ENCODE results near the gene PLPP1. TPM values are rescaled to one million over a fixed set of nuclear protein-coding genes. Genes with fewer than 3 reads are reported as not detected.

The PLPP1 gene
- total and polyA plus RNA-seq, 4 donors: 23.4 to 149 (median 68.7) TPM

GRCh38 chr5:55517804-55518203 is 17.0 kb downstream of the PLPP1 start:
- Histone ChIP-seq H3K4me3 (ENCODE audit: low read depth in 1 of 3, low read length in 3 of 3) (no peak overlapping the region), H3K27me3 (ENCODE audit: control insufficient read depth in 4 of 4, insufficient read depth in 4 of 4, low read length in 3 of 4) (no peaks in the 10 kb centered on the region), H3K9ac (ENCODE audit: low read depth in 1 of 2, low read length in 2 of 2) (no peak overlapping the region), H3K4me1 (ENCODE audit: control insufficient read depth in 4 of 4, insufficient read depth in 4 of 4, low read length in 3 of 4) (peaks cover 0 to 13% (median 4%) of the 10 kb centered on the region in 4 donors), H3K9me3 (ENCODE audit: control insufficient read depth in 4 of 4, low read length in 3 of 4) (no peaks in the 10 kb centered on the region), H3K27ac (ENCODE audit: low read depth in 1 of 2, low read length in 2 of 2) (no peak overlapping the region), H3K36me3 (ENCODE audit: control insufficient read depth in 4 of 4, insufficient read depth in 3 of 4, low read depth in 1 of 4, low read length in 3 of 4) (no peaks in the 10 kb centered on the region)
- no peak for DNase-seq (ENCODE audit: low spot score)
- no peak for TF ChIP-seq EGR1 (IDR thresholded peaks at IDR 0.05; ENCODE audit: low read depth in 2 of 2)
- no peak for TF ChIP-seq HNF4G (IDR thresholded peaks at IDR 0.05)
- no peak for TF ChIP-seq HNF4A (conservative IDR thresholded peaks at IDR 0.05)
- TF ChIP-seq JUND (IDR thresholded peaks at IDR 0.05): no peak
- TF ChIP-seq FOXA2 (IDR thresholded peaks at IDR 0.05): no peak
- no peak for TF ChIP-seq ATF3 (IDR thresholded peaks at IDR 0.05)
- TF ChIP-seq FOXA1 (IDR thresholded peaks at IDR 0.05): no peak
- TF ChIP-seq MAX (IDR thresholded peaks at IDR 0.05): no peak
- TF ChIP-seq RXRA (IDR thresholded peaks at IDR 0.05): no peak
- TF ChIP-seq TAF1 (conservative IDR thresholded peaks at IDR 0.05): no peak
- WGBS: 89% methylated on average over 7 of the region's 7 CpGs

DNA sequence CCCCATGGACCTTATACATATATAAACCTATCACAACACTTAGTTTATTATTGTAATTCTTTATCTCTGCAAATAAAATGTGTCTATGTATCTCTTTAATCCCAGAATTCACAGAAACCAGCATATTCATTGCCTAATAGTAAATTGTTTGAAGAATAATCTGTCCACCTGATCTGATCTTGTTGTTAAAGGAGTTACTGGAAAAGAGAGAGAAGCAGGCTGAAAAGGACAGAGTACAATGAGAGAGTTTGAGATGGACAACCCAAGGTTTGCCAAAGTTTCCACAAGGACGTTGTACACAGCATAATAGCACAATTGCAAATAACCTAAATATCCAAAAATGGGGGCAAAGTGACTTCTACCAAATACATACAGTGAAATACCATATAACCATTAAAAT is 23.8 kb downstream of the PLPP1 start:
- H3K9me3 ChIP-seq (ENCODE audit: control insufficient read depth in 4 of 4, low read length in 3 of 4): no peaks in the 10 kb centered on the region
- peak overlapping the region in 1 of 2 donors; percentile 11 for H3K9ac ChIP-seq (ENCODE audit: low read depth in 1 of 2, low read length in 2 of 2)
- H3K4me1 ChIP-seq (ENCODE audit: control insufficient read depth in 4 of 4, insufficient read depth in 4 of 4, low read length in 3 of 4): peaks cover 13 to 30% (median 29%) of the 10 kb centered on the region in 4 donors
- H3K36me3 ChIP-seq (ENCODE audit: control insufficient read depth in 4 of 4, insufficient read depth in 3 of 4, low read depth in 1 of 4, low read length in 3 of 4): no peaks in the 10 kb centered on the region
- no peak overlapping the region for H3K4me3 ChIP-seq (ENCODE audit: low read depth in 1 of 3, low read length in 3 of 3)
- WGBS: 25% methylated on average over 1 of the region's 1 CpG
- no peaks in the 10 kb centered on the region for H3K27me3 ChIP-seq (ENCODE audit: control insufficient read depth in 4 of 4, insufficient read depth in 4 of 4, low read length in 3 of 4)
- peak overlapping the region; percentile 32 to 63 for H3K27ac ChIP-seq (ENCODE audit: low read depth in 1 of 2, low read length in 2 of 2)
- no peak for DNase-seq (ENCODE audit: low spot score)
- TF ChIP-seq TAF1 (conservative IDR thresholded peaks at IDR 0.05) (no peak), YY1 (IDR thresholded peaks at IDR 0.05) (peak; percentile 23), ZBTB33 (IDR thresholded peaks at IDR 0.05) (no peak), HNF4A (conservative IDR thresholded peaks at IDR 0.05) (peak; percentile 45 to 65), RAD21 (IDR thresholded peaks at IDR 0.05) (peak in 1 of 2 donors; percentile 17), RXRA (IDR thresholded peaks at IDR 0.05) (peak in 1 of 2 donors; percentile 40), REST (IDR thresholded peaks at IDR 0.05) (no peak), FOXA1 (IDR thresholded peaks at IDR 0.05) (no peak)
